Measurements from ENCODE around the gene ENTREP1.
A peak's percentile ranks its signal among the peaks of the same experiment; 100 is the strongest.

The ENTREP1 gene

GRCh38 chr9:69322256-69322655 is 2.8 kb upstream of the ENTREP1 start:
- Histone ChIP-seq H3K9me3 (ENCODE audit: control insufficient read depth, insufficient read depth, low read length) (no peaks in the 10 kb centered on the region), H3K4me3 (ENCODE audit: low read depth, low read length) (no peak overlapping the region), H3K27me3 (ENCODE audit: control insufficient read depth, insufficient read depth, low read length) (peaks cover 36% of the 10 kb centered on the region), H3K36me3 (ENCODE audit: control insufficient read depth, insufficient read depth, low read length) (no peaks in the 10 kb centered on the region), H3K27ac (ENCODE audit: low read depth, low read length) (no peak overlapping the region), H3K4me1 (ENCODE audit: control insufficient read depth, insufficient read depth, low read length) (peaks cover 33% of the 10 kb centered on the region), H3K9ac (ENCODE audit: low read depth, low read length) (no peak overlapping the region)

- peaks cover 37% of the 10 kb centered on the region for H3K27me3 ChIP-seq (ENCODE audit: control insufficient read depth, insufficient read depth, low read length)
- H3K36me3 ChIP-seq (ENCODE audit: control insufficient read depth, insufficient read depth, low read length) = no peaks in the 10 kb centered on the region
- peak overlapping the region; percentile 84 for H3K4me3 ChIP-seq (ENCODE audit: low read depth, low read length)
- no peak overlapping the region for H3K9ac ChIP-seq (ENCODE audit: low read depth, low read length)
- peaks cover 29% of the 10 kb centered on the region for H3K4me1 ChIP-seq (ENCODE audit: control insufficient read depth, insufficient read depth, low read length)
- no peaks in the 10 kb centered on the region for H3K9me3 ChIP-seq (ENCODE audit: control insufficient read depth, insufficient read depth, low read length)
- H3K27ac ChIP-seq (ENCODE audit: low read depth, low read length) = no peak overlapping the region
Measured at GRCh38 chr9:69323861-69324260, 1.2 kb upstream of the ENTREP1 start.

DNA sequence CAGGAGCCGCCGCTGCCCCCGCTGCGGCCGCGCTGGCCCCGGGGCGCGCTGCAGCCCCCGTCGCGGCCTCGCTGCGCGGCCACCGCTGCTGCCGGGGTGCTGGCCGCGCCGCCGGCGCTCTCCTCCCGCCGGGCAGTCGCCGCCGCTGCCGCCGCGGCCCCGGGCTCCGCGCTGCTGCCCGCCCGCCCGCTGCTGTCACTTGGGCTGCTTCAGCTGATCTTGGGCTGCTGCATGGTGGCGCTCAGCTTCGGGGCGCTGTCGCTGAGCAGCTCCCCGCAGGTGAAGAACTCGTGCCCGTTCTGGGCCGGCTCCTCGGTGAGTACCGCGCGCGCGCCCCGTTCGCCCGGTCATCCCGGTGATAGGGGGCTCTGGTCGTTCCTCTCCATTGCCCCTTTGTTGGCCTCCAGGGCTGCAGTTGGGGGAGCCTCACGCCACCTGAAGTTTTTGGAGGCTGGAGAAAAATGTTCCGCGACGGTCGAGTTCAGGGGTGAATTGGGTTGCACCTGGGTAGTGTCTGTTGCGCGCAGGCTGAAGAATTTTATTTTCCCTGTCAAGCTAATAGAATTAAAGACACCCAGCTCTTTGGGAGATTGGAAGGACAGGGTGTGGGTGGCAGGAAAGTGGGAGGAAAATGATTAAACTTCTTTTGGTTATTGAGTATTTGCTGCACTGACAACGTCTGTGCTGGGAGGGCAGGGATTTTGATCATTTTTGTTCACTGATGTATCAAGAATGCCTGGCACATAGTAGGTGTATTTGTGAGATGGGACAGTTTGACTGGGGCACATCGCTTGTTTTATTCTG is 596 bp downstream of the ENTREP1 start:
- no peak overlapping the region for H3K27ac ChIP-seq (ENCODE audit: low read depth, low read length)
- H3K9me3 ChIP-seq (ENCODE audit: control insufficient read depth, insufficient read depth, low read length) = no peaks in the 10 kb centered on the region
- H3K4me3 ChIP-seq (ENCODE audit: low read depth, low read length) = peak overlapping the region; percentile 84
- peaks cover 11% of the 10 kb centered on the region for H3K4me1 ChIP-seq (ENCODE audit: control insufficient read depth, insufficient read depth, low read length)
- H3K36me3 ChIP-seq (ENCODE audit: control insufficient read depth, insufficient read depth, low read length) = no peaks in the 10 kb centered on the region
- H3K27me3 ChIP-seq (ENCODE audit: control insufficient read depth, insufficient read depth, low read length) = peaks cover 37% of the 10 kb centered on the region
- H3K9ac ChIP-seq (ENCODE audit: low read depth, low read length) = peak overlapping the region; percentile 26; the same call in 1 of the 2 replicates

- H3K36me3 ChIP-seq (ENCODE audit: control insufficient read depth, insufficient read depth, low read length) = no peaks in the 10 kb centered on the region
- H3K9ac ChIP-seq (ENCODE audit: low read depth, low read length) = no peak overlapping the region
- H3K4me3 ChIP-seq (ENCODE audit: low read depth, low read length) = peak overlapping the region; percentile 84
- peaks cover 37% of the 10 kb centered on the region for H3K27me3 ChIP-seq (ENCODE audit: control insufficient read depth, insufficient read depth, low read length)
- H3K9me3 ChIP-seq (ENCODE audit: control insufficient read depth, insufficient read depth, low read length) = no peaks in the 10 kb centered on the region
- H3K27ac ChIP-seq (ENCODE audit: low read depth, low read length) = no peak overlapping the region
- H3K4me1 ChIP-seq (ENCODE audit: control insufficient read depth, insufficient read depth, low read length) = peaks cover 15% of the 10 kb centered on the region
Measured at GRCh38 chr9:69326261-69326660, 1.2 kb downstream of the ENTREP1 start.

GRCh38 chr9:69330580-69330979 is 5.6 kb downstream of the ENTREP1 start:
- H3K4me1 ChIP-seq (ENCODE audit: control insufficient read depth, insufficient read depth, low read length) = peaks cover 27% of the 10 kb centered on the region
- H3K9me3 ChIP-seq (ENCODE audit: control insufficient read depth, insufficient read depth, low read length) = no peaks in the 10 kb centered on the region
- no peaks in the 10 kb centered on the region for H3K36me3 ChIP-seq (ENCODE audit: control insufficient read depth, insufficient read depth, low read length)
- no peak overlapping the region for H3K4me3 ChIP-seq (ENCODE audit: low read depth, low read length)
- no peak overlapping the region for H3K9ac ChIP-seq (ENCODE audit: low read depth, low read length)
- no peak overlapping the region for H3K27ac ChIP-seq (ENCODE audit: low read depth, low read length)
- H3K27me3 ChIP-seq (ENCODE audit: control insufficient read depth, insufficient read depth, low read length) = peaks cover 17% of the 10 kb centered on the region

GRCh38 chr9:69331444-69331843 is 6.4 kb downstream of the ENTREP1 start:
- Histone ChIP-seq H3K4me3 (ENCODE audit: low read depth, low read length) (no peak overlapping the region), H3K9ac (ENCODE audit: low read depth, low read length) (no peak overlapping the region), H3K4me1 (ENCODE audit: control insufficient read depth, insufficient read depth, low read length) (peaks cover 20% of the 10 kb centered on the region), H3K27ac (ENCODE audit: low read depth, low read length) (no peak overlapping the region), H3K36me3 (ENCODE audit: control insufficient read depth, insufficient read depth, low read length) (no peaks in the 10 kb centered on the region), H3K27me3 (ENCODE audit: control insufficient read depth, insufficient read depth, low read length) (peaks cover 9% of the 10 kb centered on the region), H3K9me3 (ENCODE audit: control insufficient read depth, insufficient read depth, low read length) (no peaks in the 10 kb centered on the region)

DNA sequence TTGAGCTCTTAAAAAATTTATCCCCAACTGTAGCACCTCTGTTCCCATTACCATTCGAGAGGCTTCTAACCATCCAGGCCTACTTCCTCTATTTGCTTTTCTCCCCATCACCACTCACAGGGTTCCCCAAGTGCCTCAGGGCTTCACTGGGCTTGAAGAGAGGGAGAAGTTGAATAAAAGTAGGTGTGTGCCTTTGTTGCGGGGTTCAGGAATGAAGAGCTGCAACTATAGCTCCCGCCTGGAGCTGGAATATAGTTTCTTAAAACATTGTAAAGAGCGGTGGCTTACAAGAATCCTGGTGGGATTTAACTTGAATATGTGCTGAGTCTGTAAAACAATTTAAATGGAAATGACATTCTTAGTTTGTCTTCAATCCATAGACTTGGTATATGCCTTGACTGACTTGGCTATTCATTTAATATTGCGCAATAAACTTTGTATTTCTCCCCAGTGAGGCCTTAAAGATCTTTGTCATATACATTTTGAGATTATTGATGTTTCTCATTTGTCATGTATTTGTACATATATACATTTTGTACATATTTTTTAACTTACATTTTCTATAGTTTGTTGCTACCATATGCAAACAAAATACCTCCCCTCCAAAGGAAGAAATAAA is 7.2 kb downstream of the ENTREP1 start:
- Histone ChIP-seq H3K4me3 (ENCODE audit: low read depth, low read length) (no peak overlapping the region), H3K27ac (ENCODE audit: low read depth, low read length) (no peak overlapping the region), H3K9ac (ENCODE audit: low read depth, low read length) (no peak overlapping the region), H3K9me3 (ENCODE audit: control insufficient read depth, insufficient read depth, low read length) (no peaks in the 10 kb centered on the region), H3K36me3 (ENCODE audit: control insufficient read depth, insufficient read depth, low read length) (no peaks in the 10 kb centered on the region), H3K4me1 (ENCODE audit: control insufficient read depth, insufficient read depth, low read length) (peaks cover 20% of the 10 kb centered on the region), H3K27me3 (ENCODE audit: control insufficient read depth, insufficient read depth, low read length) (peaks cover 2% of the 10 kb centered on the region; the same call in 1 of the 2 replicates)

GRCh38 chr9:69333716-69334115 is 8.7 kb downstream of the ENTREP1 start:
- Histone ChIP-seq H3K9ac (ENCODE audit: low read depth, low read length) (no peak overlapping the region), H3K4me1 (ENCODE audit: control insufficient read depth, insufficient read depth, low read length) (peaks cover 20% of the 10 kb centered on the region), H3K36me3 (ENCODE audit: control insufficient read depth, insufficient read depth, low read length) (no peaks in the 10 kb centered on the region), H3K27ac (ENCODE audit: low read depth, low read length) (no peak overlapping the region), H3K9me3 (ENCODE audit: control insufficient read depth, insufficient read depth, low read length) (no peaks in the 10 kb centered on the region), H3K27me3 (ENCODE audit: control insufficient read depth, insufficient read depth, low read length) (no peaks in the 10 kb centered on the region), H3K4me3 (ENCODE audit: low read depth, low read length) (no peak overlapping the region)

DNA sequence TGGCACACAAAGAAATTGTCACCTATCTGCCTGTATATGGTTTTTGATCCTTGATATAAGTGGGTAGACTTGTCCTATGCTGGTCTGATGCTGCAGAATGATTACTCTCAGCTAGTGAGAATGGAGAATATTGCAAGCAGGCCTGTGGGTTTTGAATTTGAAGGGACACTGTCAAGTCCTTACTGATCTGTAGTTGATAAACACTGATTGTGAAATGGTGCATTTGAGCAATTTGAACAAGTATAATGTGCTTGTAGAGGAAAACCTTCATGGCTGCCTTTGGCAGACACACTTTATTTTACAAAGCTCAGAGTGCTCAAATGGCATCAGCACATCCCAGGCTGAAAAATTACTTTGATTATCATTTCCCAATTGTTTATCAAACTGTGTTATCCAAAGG is 9.3 kb downstream of the ENTREP1 start:
- Histone ChIP-seq H3K4me3 (ENCODE audit: low read depth, low read length) (no peak overlapping the region), H3K9me3 (ENCODE audit: control insufficient read depth, insufficient read depth, low read length) (no peaks in the 10 kb centered on the region), H3K4me1 (ENCODE audit: control insufficient read depth, insufficient read depth, low read length) (peaks cover 20% of the 10 kb centered on the region)

DNA sequence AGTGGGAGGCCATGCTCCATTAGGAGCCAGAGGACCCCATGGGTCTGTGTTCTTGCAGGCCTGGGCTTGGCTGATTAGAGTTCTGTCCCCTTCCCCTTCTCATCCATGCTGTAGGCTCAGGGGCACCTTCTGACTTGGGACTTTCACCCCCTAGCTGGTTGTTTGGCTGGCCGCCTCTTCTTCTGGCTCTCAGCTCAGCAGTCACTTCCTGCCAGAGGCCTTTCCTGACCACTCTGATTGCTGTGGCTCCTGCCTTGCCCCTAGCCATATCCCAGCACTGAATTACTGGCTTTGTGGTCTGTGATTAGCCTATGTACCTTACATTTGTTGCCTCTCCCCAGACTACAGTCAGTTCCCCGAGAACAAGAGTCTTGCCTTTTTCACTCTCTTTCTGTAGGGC is 14.6 kb downstream of the ENTREP1 start:
- Histone ChIP-seq H3K9me3 (ENCODE audit: control insufficient read depth, insufficient read depth, low read length) (no peaks in the 10 kb centered on the region), H3K27me3 (ENCODE audit: control insufficient read depth, insufficient read depth, low read length) (no peaks in the 10 kb centered on the region), H3K9ac (ENCODE audit: low read depth, low read length) (no peak overlapping the region), H3K4me1 (ENCODE audit: control insufficient read depth, insufficient read depth, low read length) (peaks cover 23% of the 10 kb centered on the region), H3K36me3 (ENCODE audit: control insufficient read depth, insufficient read depth, low read length) (no peaks in the 10 kb centered on the region), H3K27ac (ENCODE audit: low read depth, low read length) (peak overlapping the region; percentile 50), H3K4me3 (ENCODE audit: low read depth, low read length) (no peak overlapping the region)

More for the DNA sequence above, 9.3 kb downstream of the ENTREP1 start:
- H3K9ac ChIP-seq (ENCODE audit: low read depth, low read length) = no peak overlapping the region
- H3K27me3 ChIP-seq (ENCODE audit: control insufficient read depth, insufficient read depth, low read length) = no peaks in the 10 kb centered on the region
- no peak overlapping the region for H3K27ac ChIP-seq (ENCODE audit: low read depth, low read length)
- no peaks in the 10 kb centered on the region for H3K36me3 ChIP-seq (ENCODE audit: control insufficient read depth, insufficient read depth, low read length)

- Histone ChIP-seq H3K36me3 (ENCODE audit: control insufficient read depth, insufficient read depth, low read length) (no peaks in the 10 kb centered on the region), H3K27me3 (ENCODE audit: control insufficient read depth, insufficient read depth, low read length) (no peaks in the 10 kb centered on the region), H3K9ac (ENCODE audit: low read depth, low read length) (no peak overlapping the region), H3K4me1 (ENCODE audit: control insufficient read depth, insufficient read depth, low read length) (peaks cover 23% of the 10 kb centered on the region), H3K4me3 (ENCODE audit: low read depth, low read length) (no peak overlapping the region), H3K27ac (ENCODE audit: low read depth, low read length) (no peak overlapping the region), H3K9me3 (ENCODE audit: control insufficient read depth, insufficient read depth, low read length) (no peaks in the 10 kb centered on the region)
Measured at GRCh38 chr9:69340631-69341030, 15.6 kb downstream of the ENTREP1 start.
